Stimulated activated naive CD8-positive, alpha-beta T cell treated with anti-CD3 and anti-CD28 coated beads, Interleukin-15, amount 100 ng/mL, for 72 hours (primary cell): ENCODE data around the gene MB.

ENCODE experiments used
- ATAC-seq: fragments of 150-1000 bp; cut with Tn5 transposase; 2 replicates; pipeline ENCODE4 v1.10.0; 2021; ENCODE audit warnings: mild to moderate bottlenecking, moderate library complexity
- DNase-seq, 2 donors: peaks; one replicate each; pipeline ENCODE4 v3.0.0; 2021 to 2022
- H3K27ac Mint-ChIP-seq, 2 donors: one replicate each; pipeline ENCODE4 v1.8.0; 2022; ENCODE audit warnings: mild to moderate bottlenecking in 2 of 2, mixed read lengths in 2 of 2, moderate library complexity in 2 of 2
- H3K27me3 Mint-ChIP-seq: one replicate; pipeline ENCODE4 v1.8.0; 2022; ENCODE audit warnings: mixed read lengths
- H3K4me1 Mint-ChIP-seq: one replicate; pipeline ENCODE4 v1.8.0; 2022; ENCODE audit warnings: mild to moderate bottlenecking, mixed read lengths
- H3K4me3 Mint-ChIP-seq, 2 donors: one replicate each; pipeline ENCODE4 v1.8.0; 2022; ENCODE audit warnings: mild to moderate bottlenecking in 2 of 2, mixed read lengths in 2 of 2, moderate library complexity in 1 of 2
- H3K9me3 Mint-ChIP-seq, 2 donors: one replicate each; pipeline ENCODE4 v1.8.0; 2022; ENCODE audit warnings: mixed read lengths in 2 of 2

Gene MB

DNA sequence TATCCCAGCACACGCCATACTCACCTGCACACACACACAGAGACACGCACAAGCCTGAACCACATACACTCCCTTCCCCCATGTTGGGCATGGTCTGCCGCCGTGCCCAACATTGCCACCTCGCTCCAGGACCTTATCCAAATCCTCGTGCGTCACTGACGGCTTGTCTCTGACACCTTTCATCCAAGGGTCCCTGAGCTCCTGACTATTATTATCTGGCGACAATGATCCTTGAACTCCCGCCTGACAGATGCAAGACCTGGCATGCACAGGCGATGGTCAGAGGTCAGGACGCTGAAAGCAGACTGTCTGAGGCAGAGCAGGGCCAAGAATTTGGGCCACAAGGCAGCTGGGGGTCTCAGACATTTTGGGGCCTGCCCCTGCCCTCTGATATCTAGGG lies 4.2 kb downstream of the MB start:
- DNase-seq (no peak), ATAC-seq (no peak)
- Mint-ChIP-seq H3K4me3 (no peak overlapping the region), H3K9me3 (no peaks in the 10 kb centered on the region), H3K27me3 (peaks cover 35% of the 10 kb centered on the region), H3K4me1 (peaks cover 15% of the 10 kb centered on the region), H3K27ac (no peak overlapping the region)

DNA sequence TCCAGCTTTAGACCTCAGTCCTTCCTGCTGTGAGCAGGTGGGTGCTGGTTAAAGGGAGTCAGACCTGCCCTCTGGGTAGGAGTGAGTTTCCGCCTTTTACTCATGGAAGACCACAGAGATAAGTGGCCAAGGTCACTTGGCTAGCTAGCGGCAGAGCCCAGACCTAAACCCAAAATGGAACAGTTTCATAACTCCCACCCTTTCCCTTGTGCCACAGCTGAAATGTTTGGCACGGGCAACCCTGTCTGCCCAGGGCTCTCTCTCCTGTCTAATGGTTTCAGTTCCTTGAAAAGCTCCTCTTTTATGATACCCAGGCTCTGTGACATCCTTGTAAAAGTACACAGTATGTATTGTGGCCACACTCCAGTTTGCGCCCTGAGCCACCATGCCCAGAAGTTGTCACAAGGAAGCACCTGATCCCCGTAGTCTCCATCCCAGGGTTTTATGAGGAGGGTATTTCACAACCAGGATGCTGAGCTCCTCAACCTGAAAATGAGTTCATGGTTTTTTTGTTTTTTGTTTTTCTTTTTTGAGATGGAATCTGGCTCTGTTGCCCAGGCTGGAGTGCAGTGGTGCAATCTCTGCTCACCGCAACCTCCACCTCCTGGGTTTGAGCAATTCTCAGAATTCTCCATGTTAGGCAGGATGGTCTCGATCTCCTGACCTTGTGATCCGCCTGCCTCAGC lies 5.1 kb downstream of the MB start:
- H3K4me1 Mint-ChIP-seq, result peaks cover 15% of the 10 kb centered on the region
- DNase-seq (peak in 1 of 2 donors; percentile 26), ATAC-seq (peak; percentile 78)
- peaks cover 42% of the 10 kb centered on the region for H3K27me3 Mint-ChIP-seq
- H3K9me3 Mint-ChIP-seq, result no peaks in the 10 kb centered on the region
- H3K4me3 Mint-ChIP-seq, result no peak overlapping the region
- peak overlapping the region; percentile 47 to 71 for H3K27ac Mint-ChIP-seq

DNA sequence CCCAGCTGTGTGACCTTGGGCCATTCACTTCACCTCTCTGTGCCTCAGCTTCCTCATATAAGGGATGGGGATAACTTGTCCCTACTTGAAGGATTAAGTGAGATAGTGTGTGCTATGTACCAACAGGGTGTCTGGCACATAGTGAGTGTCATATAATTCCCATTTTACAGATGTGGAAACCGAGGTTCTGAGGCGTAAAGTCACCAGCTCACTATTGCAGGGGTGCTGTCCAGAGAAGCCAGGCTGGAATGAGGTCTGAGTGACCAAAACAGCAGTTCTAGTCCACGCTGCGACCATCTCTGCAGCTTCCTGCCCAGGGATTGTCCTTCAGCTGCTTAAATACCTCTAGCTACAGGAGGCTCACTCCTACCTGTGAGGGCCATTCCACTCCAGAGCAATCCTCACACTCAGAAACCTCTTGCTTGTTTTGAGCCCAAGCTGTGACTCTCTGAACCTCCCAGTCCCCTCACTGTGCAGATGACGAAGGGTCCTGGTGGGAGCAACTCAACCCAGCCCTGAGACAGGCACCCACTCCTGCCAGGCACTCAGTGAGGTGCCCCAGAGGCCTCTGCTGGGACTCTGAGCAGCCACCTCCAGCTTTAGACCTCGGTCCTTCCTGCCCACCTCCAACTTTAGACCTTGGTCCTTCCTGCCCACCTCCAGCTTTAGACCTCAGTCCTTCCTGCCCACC lies 5.8 kb downstream of the MB start:
- Mint-ChIP-seq H3K9me3 (no peaks in the 10 kb centered on the region), H3K4me3 (no peak overlapping the region), H3K4me1 (peaks cover 15% of the 10 kb centered on the region), H3K27ac (no peak overlapping the region), H3K27me3 (peaks cover 49% of the 10 kb centered on the region)
- ATAC-seq (no peak), DNase-seq (no peak)

DNA sequence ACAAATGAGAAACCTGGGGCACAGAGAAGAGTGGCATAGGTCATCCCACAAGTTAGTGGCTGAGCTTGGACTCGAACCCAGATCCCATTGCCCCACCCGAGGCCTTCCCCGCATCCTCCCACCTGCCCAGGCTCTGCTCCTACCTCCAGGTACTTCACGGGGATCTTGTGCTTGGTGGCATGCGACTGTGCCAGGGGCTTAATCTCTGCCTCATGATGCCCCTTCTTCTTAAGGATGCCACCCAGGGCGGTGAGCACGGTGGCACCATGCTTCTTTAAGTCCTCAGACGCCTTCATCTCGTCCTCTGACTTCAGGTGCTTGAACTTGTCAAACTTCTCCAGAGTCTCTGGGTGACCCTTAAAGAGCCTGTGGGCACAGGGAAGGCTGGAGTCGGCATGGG lies 6.4 kb downstream of the MB start:
- no peak for ATAC-seq
- peaks cover 53% of the 10 kb centered on the region for H3K27me3 Mint-ChIP-seq

DNA sequence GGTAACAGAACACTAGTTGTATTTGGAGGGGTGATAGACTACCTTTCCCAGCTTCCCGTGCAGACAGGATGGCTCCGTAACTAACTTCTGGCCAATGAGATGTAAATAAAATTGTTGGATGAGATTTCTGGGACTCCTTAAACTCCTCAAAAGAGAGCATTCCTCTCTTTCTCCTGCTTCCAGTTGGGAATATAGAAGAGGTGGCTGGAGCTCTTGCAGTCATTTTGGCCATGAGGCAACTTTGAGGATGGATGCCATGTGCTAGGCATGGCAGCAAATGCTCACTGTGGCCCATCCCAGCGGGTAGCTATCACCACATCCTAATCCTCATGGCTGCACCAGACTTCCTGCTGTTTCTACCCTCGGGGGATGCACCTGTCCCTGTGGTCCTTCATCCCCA lies 7.4 kb downstream of the MB start:
- Mint-ChIP-seq H3K4me1 (peaks cover 15% of the 10 kb centered on the region), H3K9me3 (no peaks in the 10 kb centered on the region), H3K27me3 (peaks cover 53% of the 10 kb centered on the region), H3K4me3 (no peak overlapping the region), H3K27ac (no peak overlapping the region)
- DNase-seq, result no peak
- ATAC-seq, result no peak

More for the DNA sequence above, 6.4 kb downstream of the MB start:
- Mint-ChIP-seq H3K4me1 (peaks cover 15% of the 10 kb centered on the region), H3K9me3 (no peaks in the 10 kb centered on the region), H3K27ac (no peak overlapping the region), H3K4me3 (no peak overlapping the region)
- no peak for DNase-seq

DNA sequence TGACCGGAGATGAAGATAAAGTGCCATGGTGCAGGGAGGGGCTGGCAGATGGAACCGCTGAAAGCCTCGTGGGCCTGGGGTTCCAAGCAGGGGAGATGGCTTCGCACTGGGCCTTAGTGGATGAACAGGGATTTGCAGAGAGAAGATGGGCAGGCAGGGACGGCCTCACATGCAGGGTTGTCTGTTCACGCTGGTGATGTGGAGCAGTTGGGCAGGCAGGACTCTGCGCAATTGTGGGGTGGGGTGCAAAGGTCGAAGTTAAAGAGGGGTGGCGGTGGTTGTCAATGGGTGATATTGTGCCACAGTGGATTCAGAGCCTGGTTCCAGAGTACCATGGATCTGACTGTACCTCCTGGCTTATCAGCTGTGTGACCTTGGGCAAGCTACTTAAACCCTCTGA lies 7.9 kb downstream of the MB start:
- DNase-seq (no peak), ATAC-seq (no peak)
- no peak overlapping the region for H3K4me3 Mint-ChIP-seq
- H3K9me3 Mint-ChIP-seq, result no peaks in the 10 kb centered on the region
- no peak overlapping the region for H3K27ac Mint-ChIP-seq
- peaks cover 53% of the 10 kb centered on the region for H3K27me3 Mint-ChIP-seq
- peaks cover 15% of the 10 kb centered on the region for H3K4me1 Mint-ChIP-seq

DNA sequence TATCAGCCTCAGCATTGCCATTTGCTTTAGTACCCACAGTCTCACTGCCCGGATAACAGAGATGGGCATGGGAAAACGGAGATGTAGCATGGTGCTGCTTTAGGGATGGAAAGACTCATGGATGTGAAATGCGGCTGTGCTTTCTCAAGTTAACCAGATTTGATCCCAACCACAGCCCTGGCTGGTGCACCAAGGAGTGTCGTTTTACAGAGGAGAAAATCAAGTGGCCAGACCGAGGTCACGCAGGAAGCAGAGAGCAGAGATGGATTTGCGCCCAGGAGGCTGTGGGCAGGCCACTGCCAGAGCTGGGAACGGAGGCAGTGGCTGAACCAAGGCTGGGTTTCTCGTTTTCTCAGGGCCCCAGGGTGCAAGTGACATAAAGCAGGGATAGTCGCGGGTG lies 9.0 kb downstream of the MB start:
- ATAC-seq (no peak), DNase-seq (no peak)
- no peak overlapping the region for H3K4me3 Mint-ChIP-seq
- H3K9me3 Mint-ChIP-seq, result no peaks in the 10 kb centered on the region
- no peak overlapping the region for H3K27ac Mint-ChIP-seq
- peaks cover 15% of the 10 kb centered on the region for H3K4me1 Mint-ChIP-seq
- peaks cover 53% of the 10 kb centered on the region for H3K27me3 Mint-ChIP-seq

DNA sequence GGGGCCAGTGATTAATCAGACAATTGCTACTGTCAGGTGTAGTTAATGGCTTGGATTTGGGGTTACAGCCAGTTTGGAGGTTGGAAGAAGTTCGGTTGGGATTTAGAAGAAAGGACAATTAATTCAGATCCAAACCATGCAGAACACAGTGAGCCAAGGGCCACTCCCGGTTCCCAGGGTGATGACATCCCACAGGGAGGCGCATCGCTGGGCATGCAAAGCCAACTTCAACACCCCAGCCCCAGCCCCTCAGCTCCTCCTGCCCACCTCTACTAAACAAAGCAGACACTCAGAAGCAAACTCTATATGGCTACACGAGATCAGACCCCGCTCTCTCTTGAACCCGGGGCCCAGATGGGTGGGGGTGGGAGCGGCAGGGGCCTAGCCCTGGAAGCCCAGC lies 10.2 kb downstream of the MB start:
- DNase-seq, result no peak
- no peak overlapping the region for H3K27ac Mint-ChIP-seq
- peaks cover 11% of the 10 kb centered on the region for H3K4me1 Mint-ChIP-seq
- ATAC-seq, result no peak
- H3K27me3 Mint-ChIP-seq, result peaks cover 51% of the 10 kb centered on the region
- no peak overlapping the region for H3K4me3 Mint-ChIP-seq
- no peaks in the 10 kb centered on the region for H3K9me3 Mint-ChIP-seq

DNA sequence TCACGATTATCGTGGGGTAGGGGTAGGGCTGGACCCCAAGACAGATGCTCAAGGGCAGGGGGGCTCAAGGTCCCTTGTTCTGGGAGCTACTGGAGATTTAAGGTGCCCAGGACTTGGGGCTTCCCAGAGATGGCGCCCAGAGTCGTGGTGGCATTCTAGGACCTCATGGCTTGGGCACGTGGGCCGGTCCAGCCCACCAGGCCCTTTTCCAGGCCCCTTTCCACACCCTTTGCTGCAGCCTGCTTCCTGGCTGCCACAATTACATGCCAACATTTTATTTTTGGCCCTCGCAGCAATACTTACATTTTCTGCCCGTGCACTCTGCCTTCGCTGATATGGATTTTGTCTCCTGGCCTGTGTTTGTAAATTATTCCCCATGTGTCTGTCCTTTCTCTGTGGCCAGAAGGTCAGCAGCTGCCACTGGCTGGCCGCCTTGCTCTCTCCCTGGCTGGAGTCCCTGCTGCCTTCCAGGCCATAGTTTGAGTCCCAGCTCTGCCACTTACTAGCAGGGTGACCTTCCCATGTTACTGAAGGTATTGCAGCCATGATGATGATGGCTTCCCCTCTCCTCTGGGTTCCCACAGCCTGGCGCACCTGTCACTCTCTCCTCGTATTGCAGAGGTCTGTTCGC lies 11.2 kb downstream of the MB start:
- ATAC-seq, result no peak
- Mint-ChIP-seq H3K27ac (no peak overlapping the region), H3K4me3 (no peak overlapping the region), H3K4me1 (peaks cover 1% of the 10 kb centered on the region), H3K9me3 (no peaks in the 10 kb centered on the region), H3K27me3 (peaks cover 45% of the 10 kb centered on the region)
- no peak for DNase-seq

DNA sequence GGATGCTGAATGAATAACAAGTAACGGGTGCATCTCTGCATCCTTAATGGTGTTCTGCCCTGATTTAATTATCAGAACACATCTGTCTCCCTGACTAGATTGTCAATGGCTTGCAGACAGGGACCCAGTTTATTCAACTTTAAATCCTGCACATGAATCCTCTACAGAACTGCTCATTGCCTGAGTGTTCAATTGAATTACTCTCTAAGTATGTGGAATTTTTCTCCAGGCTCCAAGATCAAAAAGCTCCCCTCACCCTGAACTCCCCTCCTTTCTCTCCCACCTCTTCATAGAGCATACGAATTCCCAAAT lies 11.8 kb downstream of the MB start:
- DNase-seq (no peak), ATAC-seq (no peak)
- Mint-ChIP-seq H3K9me3 (no peaks in the 10 kb centered on the region), H3K4me3 (no peak overlapping the region), H3K4me1 (no peaks in the 10 kb centered on the region), H3K27ac (peak overlapping the region; percentile 3 to 54), H3K27me3 (peaks cover 39% of the 10 kb centered on the region)

DNA sequence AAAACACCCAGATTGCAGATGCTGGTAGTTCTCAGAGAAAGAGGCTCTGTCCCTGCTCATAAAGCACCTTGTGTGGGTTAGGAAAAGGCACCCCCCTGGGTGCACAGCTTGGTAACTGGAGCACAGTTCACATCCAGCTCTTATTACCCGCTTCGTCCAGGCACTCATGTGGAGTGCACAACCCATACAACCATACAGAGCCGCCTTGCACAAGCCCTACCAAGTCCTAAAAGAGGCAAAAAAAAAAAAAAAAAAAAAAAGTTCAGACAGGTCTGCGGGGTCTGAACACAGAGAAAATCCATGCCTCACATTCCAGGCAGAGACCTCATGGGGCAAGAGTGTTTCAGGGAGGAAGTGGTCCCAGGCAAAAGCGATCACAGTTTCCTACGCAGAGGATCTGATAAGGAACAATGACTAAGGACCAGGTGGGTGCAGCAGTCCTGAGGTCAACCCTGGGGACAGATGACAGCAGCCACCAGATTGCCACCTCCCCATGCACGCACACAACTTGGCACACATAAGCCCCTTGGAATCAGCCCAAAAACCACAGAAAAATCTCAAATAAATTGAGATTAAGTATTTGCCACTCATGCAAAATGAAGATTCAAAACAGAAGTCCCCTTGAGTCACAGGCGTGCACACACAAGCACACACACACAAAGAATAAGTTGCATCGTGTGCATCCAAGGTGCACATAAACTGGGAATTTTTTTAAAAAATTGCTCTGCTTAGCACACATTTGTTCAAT lies 12.3 kb downstream of the MB start:
- Mint-ChIP-seq H3K4me1 (no peaks in the 10 kb centered on the region), H3K27me3 (peaks cover 33% of the 10 kb centered on the region), H3K4me3 (no peak overlapping the region), H3K9me3 (no peaks in the 10 kb centered on the region), H3K27ac (no peak overlapping the region)
- ATAC-seq (peak; percentile 72), DNase-seq (peak in 1 of 2 donors; percentile 21)

DNA sequence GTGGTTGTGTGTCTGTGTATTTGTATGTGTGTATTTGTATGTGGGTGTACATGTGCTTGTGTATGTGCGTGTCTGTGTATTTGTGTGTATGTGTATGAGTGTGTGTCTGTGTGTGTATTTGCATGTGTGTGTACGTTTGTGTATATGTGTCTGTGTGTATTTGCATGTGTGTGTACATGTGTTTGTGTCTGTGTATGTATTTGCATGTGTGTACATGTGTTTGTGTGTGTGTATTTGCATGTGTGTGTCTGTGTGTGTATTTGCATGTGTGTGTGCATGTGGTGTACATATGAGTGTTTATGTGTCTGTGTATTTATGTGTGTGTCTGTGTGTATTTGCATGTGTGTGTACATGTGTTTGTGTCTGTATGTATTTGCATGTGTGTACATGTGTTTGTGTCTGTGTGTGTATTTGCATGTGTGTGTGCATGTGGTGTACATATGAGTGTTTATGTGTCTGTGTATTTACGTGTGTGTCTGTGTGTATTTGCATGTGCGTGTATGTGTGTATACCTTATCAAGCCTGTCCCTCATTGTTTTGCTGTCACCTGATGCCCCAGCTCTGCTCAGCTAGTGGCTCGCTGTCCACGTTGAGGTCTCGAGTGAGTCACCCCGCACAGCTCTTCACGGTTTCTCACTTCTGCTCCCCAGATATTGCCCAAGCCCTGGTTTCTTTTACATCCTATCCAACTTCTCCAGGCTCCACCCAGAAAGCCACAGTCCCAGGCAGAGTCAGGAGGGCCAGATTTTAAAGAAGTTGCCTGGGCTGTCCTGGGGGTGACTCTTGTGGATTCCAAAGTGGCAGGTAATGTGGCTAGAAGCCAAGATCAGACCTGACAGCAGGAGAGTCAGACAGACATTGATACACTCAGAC lies 15.2 kb downstream of the MB start:
- Mint-ChIP-seq H3K27me3 (peaks cover 10% of the 10 kb centered on the region), H3K4me3 (no peak overlapping the region), H3K27ac (no peak overlapping the region), H3K9me3 (no peaks in the 10 kb centered on the region), H3K4me1 (no peaks in the 10 kb centered on the region)
- DNase-seq, result peak in 1 of 2 donors; percentile 7
- ATAC-seq, result peak; percentile 57

DNA sequence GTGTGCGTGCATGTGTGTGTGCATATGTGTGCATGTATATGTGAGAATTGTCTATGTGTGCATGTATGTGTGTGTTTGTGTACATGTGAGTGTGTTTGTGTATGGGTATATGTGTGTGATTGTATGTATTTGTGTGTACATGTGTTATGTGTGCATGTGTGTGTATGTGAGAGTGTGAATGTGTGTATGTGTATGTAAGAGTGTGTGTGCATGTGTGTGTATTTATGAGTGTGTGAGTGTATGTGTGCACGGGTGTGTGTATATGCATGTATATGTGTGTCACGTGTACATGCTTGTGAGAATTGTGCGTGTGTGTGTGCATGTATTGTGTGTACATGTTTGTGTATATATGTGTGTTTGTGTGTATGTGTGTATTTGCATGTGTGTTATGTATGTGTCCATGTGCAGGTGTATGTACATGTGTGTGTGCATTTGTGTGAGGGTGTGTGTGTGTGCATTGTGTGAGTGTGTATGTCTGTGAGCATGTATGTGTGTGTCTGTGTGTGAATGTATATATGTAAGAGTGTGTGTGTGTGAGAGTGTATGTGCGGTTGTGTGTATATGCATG lies 16.0 kb downstream of the MB start:
- H3K4me3 Mint-ChIP-seq, result no peak overlapping the region
- peaks cover 1% of the 10 kb centered on the region for H3K27me3 Mint-ChIP-seq
- no peaks in the 10 kb centered on the region for H3K9me3 Mint-ChIP-seq
- H3K27ac Mint-ChIP-seq, result no peak overlapping the region
- ATAC-seq (no peak), DNase-seq (no peak)
- no peaks in the 10 kb centered on the region for H3K4me1 Mint-ChIP-seq

DNA sequence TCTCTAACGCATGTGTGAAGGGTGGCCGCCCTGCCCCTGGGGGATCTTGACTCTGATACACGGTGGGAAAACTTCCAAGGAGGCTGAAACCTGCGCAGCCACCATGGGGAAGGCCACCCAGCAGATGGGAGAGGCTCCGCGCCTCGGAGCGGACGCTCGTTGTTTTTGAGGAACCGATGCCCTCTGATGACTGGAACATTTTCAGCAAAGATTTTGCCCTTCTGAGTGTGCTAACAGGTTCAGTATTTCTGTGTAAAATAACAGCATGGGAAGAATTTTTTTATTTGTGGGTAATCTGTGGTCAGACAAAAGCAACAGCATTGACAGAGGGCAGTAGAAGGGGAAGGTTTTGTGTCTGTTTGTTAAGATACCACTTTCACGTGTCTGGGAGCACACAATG lies 16.7 kb downstream of the MB start:
- H3K9me3 Mint-ChIP-seq, result no peaks in the 10 kb centered on the region
- ATAC-seq (no peak), DNase-seq (no peak)
- no peaks in the 10 kb centered on the region for H3K27me3 Mint-ChIP-seq
- H3K4me1 Mint-ChIP-seq, result no peaks in the 10 kb centered on the region
- H3K27ac Mint-ChIP-seq, result no peak overlapping the region
- H3K4me3 Mint-ChIP-seq, result no peak overlapping the region

DNA sequence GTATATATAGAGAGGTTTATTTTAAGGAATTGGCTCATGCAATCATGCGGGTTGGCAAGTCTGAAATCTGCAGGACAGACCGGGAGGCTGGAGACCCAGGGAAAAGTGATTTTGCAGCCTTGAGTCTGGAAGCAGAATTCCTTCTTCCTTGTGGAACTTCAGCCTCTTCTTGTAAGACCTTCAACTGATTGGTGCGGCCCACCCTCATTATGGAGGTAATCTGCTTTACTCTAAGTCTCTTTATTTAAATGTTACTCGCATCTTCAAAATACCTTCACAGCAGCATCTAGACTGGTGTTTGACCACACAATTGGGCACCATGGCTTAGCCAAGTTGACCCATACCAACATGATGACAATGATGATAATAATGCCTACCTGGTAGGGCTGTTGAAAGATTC lies 17.8 kb downstream of the MB start:
- Mint-ChIP-seq H3K27ac (no peak overlapping the region), H3K27me3 (no peaks in the 10 kb centered on the region), H3K9me3 (no peaks in the 10 kb centered on the region), H3K4me3 (no peak overlapping the region), H3K4me1 (no peaks in the 10 kb centered on the region)
- DNase-seq, result no peak
- ATAC-seq, result no peak
